ENCODE data around the gene PITX3.

Gene PITX3

DNA sequence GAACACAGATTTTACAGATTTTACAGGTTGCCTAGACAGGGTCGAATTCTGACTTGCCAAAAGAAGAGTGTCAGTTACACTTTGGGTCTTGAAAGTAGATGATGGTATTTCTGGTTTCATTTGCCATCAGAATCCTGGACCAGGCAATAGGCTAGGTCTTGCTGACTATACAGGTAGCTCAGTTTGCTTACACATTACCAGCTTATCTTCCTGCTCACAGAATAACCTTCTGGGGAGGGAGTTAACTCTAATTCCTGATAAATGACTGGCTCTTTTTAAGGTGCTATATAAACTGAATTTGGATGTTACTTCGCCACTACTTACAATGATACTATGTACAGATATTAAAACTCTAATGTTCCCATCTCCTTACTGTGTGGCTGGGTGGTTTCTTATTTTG lies 43.8 kb upstream of the PITX3 start:
- no peak overlapping the region for H3K27ac ChIP-seq
- TF ChIP-seq, protein P1, sequence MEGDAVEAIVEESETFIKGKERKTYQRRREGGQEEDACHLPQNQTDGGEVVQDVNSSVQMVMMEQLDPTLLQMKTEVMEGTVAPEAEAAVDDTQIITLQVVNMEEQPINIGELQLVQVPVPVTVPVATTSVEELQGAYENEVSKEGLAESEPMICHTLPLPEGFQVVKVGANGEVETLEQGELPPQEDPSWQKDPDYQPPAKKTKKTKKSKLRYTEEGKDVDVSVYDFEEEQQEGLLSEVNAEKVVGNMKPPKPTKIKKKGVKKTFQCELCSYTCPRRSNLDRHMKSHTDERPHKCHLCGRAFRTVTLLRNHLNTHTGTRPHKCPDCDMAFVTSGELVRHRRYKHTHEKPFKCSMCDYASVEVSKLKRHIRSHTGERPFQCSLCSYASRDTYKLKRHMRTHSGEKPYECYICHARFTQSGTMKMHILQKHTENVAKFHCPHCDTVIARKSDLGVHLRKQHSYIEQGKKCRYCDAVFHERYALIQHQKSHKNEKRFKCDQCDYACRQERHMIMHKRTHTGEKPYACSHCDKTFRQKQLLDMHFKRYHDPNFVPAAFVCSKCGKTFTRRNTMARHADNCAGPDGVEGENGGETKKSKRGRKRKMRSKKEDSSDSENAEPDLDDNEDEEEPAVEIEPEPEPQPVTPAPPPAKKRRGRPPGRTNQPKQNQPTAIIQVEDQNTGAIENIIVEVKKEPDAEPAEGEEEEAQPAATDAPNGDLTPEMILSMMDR (conservative IDR thresholded peaks at IDR 0.05; ENCODE audit: low read depth), result no peak
- ChIA-PET CTCF (interaction anchor here (0.6 to 1.0 kb wide), 3 partner anchors 17 to 55 kb away, joined by 3 read pairs; no protein-coding TSS in a partner anchor), POLR2A (ENCODE audit: low non-redundant PET) (no interaction called here)
- no peak for DNase-seq (ENCODE audit: low spot score)

GRCh38 chr10:102284531-102284930 lies 43.2 kb upstream of the PITX3 start:
- no peak overlapping the region for H3K27ac ChIP-seq
- CTCF ChIA-PET, result interaction anchor here (0.6 to 1.0 kb wide), 5 partner anchors 16 to 63 kb away, joined by 3 to 4 read pairs (median 3); no protein-coding TSS in a partner anchor
- no peak for DNase-seq (ENCODE audit: low spot score)
- TF ChIP-seq, protein P1 (conservative IDR thresholded peaks at IDR 0.05; ENCODE audit: low read depth), result no peak
- POLR2A ChIA-PET (ENCODE audit: low non-redundant PET), result no interaction called here

- POLR2A ChIA-PET (ENCODE audit: low non-redundant PET), result no interaction called here
- H3K27ac ChIP-seq, result no peak overlapping the region
- TF ChIP-seq, protein P1 (conservative IDR thresholded peaks at IDR 0.05; ENCODE audit: low read depth), result no peak
- CTCF ChIA-PET, result interaction anchor here (0.6 kb wide), 2 partner anchors 28 to 63 kb away, joined by 3 to 4 read pairs; no protein-coding TSS in a partner anchor
- no peak for DNase-seq (ENCODE audit: low spot score)
Measured at GRCh38 chr10:102283890-102284289, 42.6 kb upstream of the PITX3 start.

DNA sequence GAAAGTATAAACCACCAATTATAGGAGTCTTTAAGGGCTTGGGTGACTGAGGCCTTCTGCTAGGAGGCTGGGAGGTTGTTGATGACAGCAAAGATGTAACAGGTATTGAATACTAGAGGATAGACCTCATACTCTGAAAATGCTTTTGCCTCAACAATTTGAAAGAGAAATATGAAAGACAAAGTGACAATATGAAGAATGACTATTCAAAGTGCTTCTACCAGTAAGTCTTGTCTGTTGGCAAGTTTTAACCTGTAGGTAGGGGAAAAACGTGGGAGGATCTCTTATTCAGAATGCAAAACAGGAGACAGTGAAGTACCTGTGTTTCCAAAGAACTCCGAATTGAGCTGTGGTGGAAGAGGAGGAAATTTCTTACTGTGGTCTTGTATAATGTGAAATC lies 42.2 kb upstream of the PITX3 start:
- CTCF ChIA-PET, result interaction anchor here (0.6 kb wide), 1 partner anchor 53 kb away, joined by 3 read pairs; no protein-coding TSS in a partner anchor
- peak; percentile 65 for DNase-seq (ENCODE audit: low spot score)
- no peak overlapping the region for H3K27ac ChIP-seq
- TF ChIP-seq, protein P1 (conservative IDR thresholded peaks at IDR 0.05; ENCODE audit: low read depth), result no peak
- POLR2A ChIA-PET (ENCODE audit: low non-redundant PET), result no interaction called here

DNA sequence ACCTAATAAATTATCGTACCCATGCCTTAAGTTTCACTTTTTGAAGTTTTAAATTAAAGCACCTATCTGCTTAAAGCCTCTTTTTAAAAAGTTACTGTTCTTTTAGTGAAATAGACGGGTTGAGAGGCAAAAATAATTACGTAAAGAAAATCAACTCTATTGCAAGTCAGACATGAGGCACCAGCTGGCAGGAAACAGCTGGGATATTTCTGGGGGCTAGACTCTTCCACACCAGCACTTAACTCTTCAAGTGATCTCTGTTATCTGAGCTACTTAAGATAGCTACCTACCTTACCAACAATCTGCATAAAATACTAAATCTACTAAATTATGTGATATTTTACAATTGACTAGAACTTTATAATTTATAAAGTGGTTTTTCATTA lies 39.8 kb upstream of the PITX3 start:
- TF ChIP-seq, protein P1 (conservative IDR thresholded peaks at IDR 0.05; ENCODE audit: low read depth), result no peak
- H3K27ac ChIP-seq, result no peak overlapping the region
- ChIA-PET POLR2A (ENCODE audit: low non-redundant PET) (no interaction called here), CTCF (interaction anchor here (0.5 to 0.6 kb wide), 2 partner anchors 142 to 260 kb away, joined by 5 read pairs; no protein-coding TSS in a partner anchor)
- no peak for DNase-seq (ENCODE audit: low spot score)

GRCh38 chr10:102280397-102281101 lies 39.2 kb upstream of the PITX3 start:
- TF ChIP-seq, protein P1 (conservative IDR thresholded peaks at IDR 0.05; ENCODE audit: low read depth), result no peak
- DNase-seq (ENCODE audit: low spot score), result no peak
- POLR2A ChIA-PET (ENCODE audit: low non-redundant PET), result no interaction called here
- CTCF ChIA-PET, result interaction anchor here (0.6 kb wide), 1 partner anchor 142 kb away, joined by 5 read pairs; no protein-coding TSS in a partner anchor
- H3K27ac ChIP-seq, result no peak overlapping the region
